ENCODE data around the gene WDR18.

Gene WDR18

GRCh38 chr19:991932-992669 is 8.0 kb downstream of the WDR18 start:
- DNase-seq (ENCODE audit: low read depth) = no peak

GRCh38 chr19:992670-993055 is 8.5 kb downstream of the WDR18 start:
- DNase-seq (ENCODE audit: low read depth) = no peak

GRCh38 chr19:993361-993830 is 9.3 kb downstream of the WDR18 start:
- no peak for DNase-seq (ENCODE audit: low read depth)

- no peak for DNase-seq (ENCODE audit: low read depth)
Observed at GRCh38 chr19:993831-994393, 9.8 kb downstream of the WDR18 start.

GRCh38 chr19:994516-994915 is 10.4 kb downstream of the WDR18 start:
- DNase-seq (ENCODE audit: low read depth) = no peak

- no peak for DNase-seq (ENCODE audit: low read depth)
Observed at GRCh38 chr19:995051-995827, 11.1 kb downstream of the WDR18 start.

GRCh38 chr19:996051-996838 is 12.1 kb downstream of the WDR18 start:
- no peak for DNase-seq (ENCODE audit: low read depth)

GRCh38 chr19:998064-998463 is 13.9 kb downstream of the WDR18 start:
- DNase-seq (ENCODE audit: low read depth) = no peak

- no peak for DNase-seq (ENCODE audit: low read depth)
Observed at GRCh38 chr19:999379-999719, 15.2 kb downstream of the WDR18 start.

- no peak for DNase-seq (ENCODE audit: low read depth)
Observed at GRCh38 chr19:1000095-1000494, 15.9 kb downstream of the WDR18 start, which contains the start of gene GRIN3B. GRIN3B (plus strand) TSS chr19:1000419; CDS start chr19:1000438, 19 bp downstream.

GRCh38 chr19:1000591-1001537 is 16.7 kb downstream of the WDR18 start:
- DNase-seq (ENCODE audit: low read depth) = no peak

GRCh38 chr19:1001538-1002166 is 17.5 kb downstream of the WDR18 start:
- DNase-seq (ENCODE audit: low read depth) = no peak

- no peak for DNase-seq (ENCODE audit: low read depth)
Observed at GRCh38 chr19:1002600-1002999, 18.5 kb downstream of the WDR18 start.

GRCh38 chr19:1003283-1003682 is 19.1 kb downstream of the WDR18 start:
- DNase-seq (ENCODE audit: low read depth) = no peak

GRCh38 chr19:1004204-1004802 is 20.2 kb downstream of the WDR18 start:
- DNase-seq (ENCODE audit: low read depth) = no peak

- no peak for DNase-seq (ENCODE audit: low read depth)
Observed at GRCh38 chr19:1004803-1005664, 20.9 kb downstream of the WDR18 start.

GRCh38 chr19:1006711-1007398 is 22.7 kb downstream of the WDR18 start:
- no peak for DNase-seq (ENCODE audit: low read depth)

GRCh38 chr19:1007399-1008251 is 23.5 kb downstream of the WDR18 start:
- no peak for DNase-seq (ENCODE audit: low read depth)

Measured in GM04503 (cell line).